Measurements from ENCODE around the gene RALGDS.

Gene RALGDS

DNA sequence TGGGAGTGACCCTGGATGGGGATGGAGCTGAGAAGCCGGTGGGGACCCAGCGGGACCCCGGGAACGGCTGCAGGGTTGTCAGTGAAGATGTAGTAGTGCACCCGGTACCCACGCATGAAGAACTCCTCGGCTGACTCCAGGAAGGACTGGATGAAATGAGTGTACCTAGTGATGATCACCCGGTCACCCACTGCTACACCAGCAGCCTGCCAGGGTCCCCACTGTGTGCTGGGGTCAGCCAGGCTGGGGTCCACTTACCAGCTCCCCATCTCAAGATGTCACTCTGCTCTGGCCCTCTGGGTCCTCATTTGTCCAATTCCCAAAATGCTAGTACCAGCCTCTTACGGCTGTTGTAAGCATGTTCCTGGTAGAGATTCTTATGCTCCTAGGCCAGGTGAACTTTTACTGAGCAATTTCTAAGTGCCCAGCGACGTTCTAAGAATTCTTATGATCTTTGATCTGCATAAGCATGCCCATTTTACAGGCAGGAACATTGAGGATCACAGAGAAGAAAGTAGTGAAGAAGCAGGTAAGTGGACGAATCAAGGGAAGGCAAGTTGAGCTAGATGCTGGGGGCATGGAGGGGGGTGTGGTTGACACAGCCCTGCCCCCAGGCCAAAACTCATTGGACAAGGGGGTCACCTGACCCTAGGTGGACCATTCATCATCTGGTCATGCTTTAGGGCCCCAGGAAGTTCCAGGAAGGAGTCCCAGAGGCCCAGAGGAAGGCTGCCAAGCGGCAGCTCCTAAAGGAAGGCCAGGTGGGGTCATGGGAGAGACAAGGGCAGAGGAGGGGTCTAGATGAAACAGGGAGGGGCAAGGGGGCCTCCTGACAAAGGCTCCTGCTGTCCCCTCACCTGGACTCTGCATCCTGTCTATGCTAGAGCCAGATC, 33.3 kb upstream of the RALGDS start:
- H3K4me3 ChIP-seq (ENCODE audit: low read depth, low read length) = no peak overlapping the region
- no peak for DNase-seq (ENCODE audit: low read depth)

GRCh38 chr9:133153227-133154096, 32.4 kb upstream of the RALGDS start:
- DNase-seq (ENCODE audit: low read depth) = no peak
- H3K4me3 ChIP-seq (ENCODE audit: low read depth, low read length) = no peak overlapping the region
- TF ChIP-seq, protein P1, sequence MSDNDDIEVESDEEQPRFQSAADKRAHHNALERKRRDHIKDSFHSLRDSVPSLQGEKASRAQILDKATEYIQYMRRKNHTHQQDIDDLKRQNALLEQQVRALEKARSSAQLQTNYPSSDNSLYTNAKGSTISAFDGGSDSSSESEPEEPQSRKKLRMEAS (IDR thresholded peaks at IDR 0.05; ENCODE audit: low read depth, low read length) = no peak
- TF ChIP-seq POLR2A (IDR thresholded peaks at IDR 0.05; ENCODE audit: extremely low read depth, insufficient read length) (no peak), MYC (IDR thresholded peaks at IDR 0.05; ENCODE audit: low read depth, low read length) (no peak)
- TF ChIP-seq, protein P2, sequence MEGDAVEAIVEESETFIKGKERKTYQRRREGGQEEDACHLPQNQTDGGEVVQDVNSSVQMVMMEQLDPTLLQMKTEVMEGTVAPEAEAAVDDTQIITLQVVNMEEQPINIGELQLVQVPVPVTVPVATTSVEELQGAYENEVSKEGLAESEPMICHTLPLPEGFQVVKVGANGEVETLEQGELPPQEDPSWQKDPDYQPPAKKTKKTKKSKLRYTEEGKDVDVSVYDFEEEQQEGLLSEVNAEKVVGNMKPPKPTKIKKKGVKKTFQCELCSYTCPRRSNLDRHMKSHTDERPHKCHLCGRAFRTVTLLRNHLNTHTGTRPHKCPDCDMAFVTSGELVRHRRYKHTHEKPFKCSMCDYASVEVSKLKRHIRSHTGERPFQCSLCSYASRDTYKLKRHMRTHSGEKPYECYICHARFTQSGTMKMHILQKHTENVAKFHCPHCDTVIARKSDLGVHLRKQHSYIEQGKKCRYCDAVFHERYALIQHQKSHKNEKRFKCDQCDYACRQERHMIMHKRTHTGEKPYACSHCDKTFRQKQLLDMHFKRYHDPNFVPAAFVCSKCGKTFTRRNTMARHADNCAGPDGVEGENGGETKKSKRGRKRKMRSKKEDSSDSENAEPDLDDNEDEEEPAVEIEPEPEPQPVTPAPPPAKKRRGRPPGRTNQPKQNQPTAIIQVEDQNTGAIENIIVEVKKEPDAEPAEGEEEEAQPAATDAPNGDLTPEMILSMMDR (IDR thresholded peaks at IDR 0.05; ENCODE audit: low read depth, low read length) = no peak

More for the DNA sequence above, 33.3 kb upstream of the RALGDS start:
- TF ChIP-seq, protein P1 (IDR thresholded peaks at IDR 0.05; ENCODE audit: low read depth, low read length) = no peak
- TF ChIP-seq POLR2A (IDR thresholded peaks at IDR 0.05; ENCODE audit: extremely low read depth, insufficient read length) (no peak), MYC (IDR thresholded peaks at IDR 0.05; ENCODE audit: low read depth, low read length) (no peak)
- TF ChIP-seq, protein P2 (IDR thresholded peaks at IDR 0.05; ENCODE audit: low read depth, low read length) = no peak

DNA sequence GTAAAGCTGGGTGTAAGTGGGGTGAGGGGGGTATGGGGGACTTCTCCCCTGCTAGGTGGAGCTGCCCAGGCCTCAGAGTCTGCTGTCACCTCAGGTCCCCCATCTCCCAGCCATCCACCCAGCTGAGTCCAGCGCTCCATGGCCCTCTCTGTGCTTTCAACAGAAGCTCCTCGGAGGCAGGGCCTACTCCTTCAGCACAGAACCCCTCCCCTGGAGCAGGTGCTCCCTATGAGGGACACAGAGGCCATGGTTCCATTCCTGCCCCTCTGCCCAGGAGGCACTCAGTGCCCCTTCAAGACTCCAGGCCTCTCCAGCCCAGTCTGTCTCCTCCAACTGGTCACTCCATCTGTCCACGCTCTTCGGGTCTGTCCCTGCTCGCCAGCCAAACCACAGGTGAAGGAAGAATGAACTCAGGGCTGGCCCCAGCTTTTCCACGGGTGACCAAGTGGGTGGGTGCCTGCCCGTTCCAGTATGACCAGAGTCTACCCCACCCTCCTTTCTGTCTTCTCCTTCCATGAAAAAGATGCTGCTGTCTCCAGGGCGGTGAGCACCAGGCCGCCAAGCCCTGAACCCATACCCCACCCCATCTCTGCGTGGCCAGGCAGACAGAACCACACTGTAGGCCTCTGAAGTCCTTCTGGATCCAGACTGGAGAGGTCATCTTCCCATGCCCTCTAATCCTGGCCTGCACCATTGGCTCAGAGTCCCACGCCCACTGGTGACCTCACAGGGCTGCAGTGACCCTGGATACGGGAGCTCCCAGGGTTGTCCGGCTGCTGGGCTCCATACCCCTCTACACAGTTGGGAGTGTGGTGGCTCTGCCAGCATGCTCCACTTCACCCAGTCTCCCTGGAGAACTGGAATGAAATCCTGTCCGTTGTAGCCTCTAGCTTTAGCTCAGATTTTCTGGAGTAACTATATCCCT, 30.8 kb upstream of the RALGDS start:
- no peak for DNase-seq (ENCODE audit: low read depth)
- TF ChIP-seq, protein P1 (IDR thresholded peaks at IDR 0.05; ENCODE audit: low read depth, low read length) = no peak
- TF ChIP-seq POLR2A (IDR thresholded peaks at IDR 0.05; ENCODE audit: extremely low read depth, insufficient read length) = peak; percentile 26
- H3K4me3 ChIP-seq (ENCODE audit: low read depth, low read length) = no peak overlapping the region

- TF ChIP-seq POLR2A (IDR thresholded peaks at IDR 0.05; ENCODE audit: extremely low read depth, insufficient read length) = no peak
- TF ChIP-seq, protein P2 (IDR thresholded peaks at IDR 0.05; ENCODE audit: low read depth, low read length) = no peak
- TF ChIP-seq, protein P1 (IDR thresholded peaks at IDR 0.05; ENCODE audit: low read depth, low read length) = no peak
- DNase-seq (ENCODE audit: low read depth) = no peak
- no peak overlapping the region for H3K4me3 ChIP-seq (ENCODE audit: low read depth, low read length)
Measured at GRCh38 chr9:133151041-133151440, 30.0 kb upstream of the RALGDS start.

- peak; percentile 96 for DNase-seq (ENCODE audit: low read depth)
- TF ChIP-seq MYC (IDR thresholded peaks at IDR 0.05; ENCODE audit: low read depth, low read length) = peak; percentile 99
- TF ChIP-seq POLR2A (IDR thresholded peaks at IDR 0.05; ENCODE audit: extremely low read depth, insufficient read length) = peak; percentile 81
- TF ChIP-seq, protein P1 (IDR thresholded peaks at IDR 0.05; ENCODE audit: low read depth, low read length) = peak; percentile 100
- TF ChIP-seq, protein P2 (IDR thresholded peaks at IDR 0.05; ENCODE audit: low read depth, low read length) = peak; percentile 17
- H3K4me3 ChIP-seq (ENCODE audit: low read depth, low read length) = peak overlapping the region; percentile 46
Measured at GRCh38 chr9:133149130-133150015, 28.3 kb upstream of the RALGDS start.

Measured in NB4 (cell line).